22Rv1 (cell line): Measurements from ENCODE around the gene SPATA31C1.

ENCODE experiments used
- CTCF ChIP-seq: fragments of 450-650 bp; IDR thresholded peaks from 2 replicates; pipeline ENCODE4 v1.5.1; 2017; ENCODE audit warnings: mild to moderate bottlenecking
- ZFX ChIP-seq: fragments of 450-650 bp; IDR thresholded peaks from 2 replicates; pipeline ENCODE4 v1.6.1; 2017; ENCODE audit warnings: antibody characterized with exemption, borderline replicate concordance

- TF ChIP-seq CTCF, result no peak
- no peak for TF ChIP-seq ZFX
Observed at GRCh38 chr9:87882627-87883026, 35.1 kb upstream of the SPATA31C1 start, which contains the start of gene SPATA31E1.
